Measurements from ENCODE around the gene PSME4. TPM values are rescaled to one million over a fixed set of nuclear protein-coding genes. Genes with fewer than 3 reads are reported as not detected.

PSME4 gene
- polyA plus RNA-seq, 3 donors, result 53.9 to 71.3 (median 54.5) TPM

Other genes with a start within 250 kb of the PSME4 start
- gene CHAC2, start 203.2 kb downstream of the PSME4 start, polyA plus RNA-seq (ENCODE audit: insufficient read length in 3 of 3), result 1 to 10 TPM; 3.2 to 4.3 (median 3.7) TPM
- 10 to 100 TPM; 25.6 to 33.7 (median 30.1) TPM for gene ASB3, start 184.0 kb downstream of the PSME4 start, polyA plus RNA-seq (ENCODE audit: insufficient read length in 3 of 3)
- gene ERLEC1, start 183.9 kb downstream of the PSME4 start, polyA plus RNA-seq (ENCODE audit: insufficient read length in 3 of 3), result 10 to 100 TPM; 62.7 to 66.3 (median 65.4) TPM
- 1 to 10 TPM; 1.6 to 4.8 (median 3.9) TPM for gene GPR75, start 111.0 kb downstream of the PSME4 start, polyA plus RNA-seq (ENCODE audit: insufficient read length in 3 of 3)
- gene ACYP2, start 144.6 kb upstream of the PSME4 start, polyA plus RNA-seq (ENCODE audit: insufficient read length in 3 of 3), result 10 to 100 TPM; 17.6 to 22.1 (median 20.7) TPM